H1 (cell line): Measurements from ENCODE around the gene COL21A1. TPM values are rescaled to one million over a fixed set of nuclear protein-coding genes. Genes with fewer than 3 reads are reported as not detected.

Experiments
- CTCF ChIA-PET: fragments of 300-600 bp; sonication (Branson Sonifier 250); formaldehyde crosslinking; loops from one replicate; lab custom pipeline; 2021; ENCODE audit not compliant: partially characterized antibody; lab: Charles Lee
- POLR2A ChIA-PET: fragments of 300-600 bp; sonication (Branson Sonifier 250); formaldehyde crosslinking; loops from one replicate; lab custom pipeline; 2021; ENCODE audit warnings: inconsistent platforms; ENCODE audit not compliant: partially characterized antibody; lab: Charles Lee
- DNase-seq, 2 experiments: peaks; one replicate each; pipeline versions ENCODE4 v3.0.0 to v3.0.0-alpha.2; 2010 to 2022; ENCODE audit warnings: low spot score in 2 of 2, low read depth in 1 of 2, mixed read lengths in 1 of 2
- FAIRE-seq: peaks from 2 replicates; lab custom pipeline; 2011; peaks lifted over from hg19 to GRCh38; lab: Jason Lieb, UNC
- H2AFZ ChIP-seq: 2 replicates; pipeline ENCODE4 v1.8.1; 2012; ENCODE audit warnings: low read length, inconsistent platforms
- H2AK5ac ChIP-seq: 2 replicates; pipeline ENCODE4 v1.6.1; 2013; ENCODE audit warnings: low read depth, low read length
- H2BK120ac ChIP-seq: replicated peaks from 2 replicates; pipeline ENCODE3; 2013; ENCODE audit warnings: low read depth, low read length, inconsistent platforms
- H2BK12ac ChIP-seq: 2 replicates; pipeline ENCODE4 v1.6.1; 2013; ENCODE audit warnings: low read depth, low read length
- H2BK15ac ChIP-seq: 2 replicates; pipeline ENCODE4 v1.6.1; 2013; ENCODE audit warnings: low read length
- H2BK20ac ChIP-seq: 2 replicates; pipeline ENCODE4 v1.6.1; 2013; ENCODE audit warnings: low read length
- H2BK5ac ChIP-seq: 2 replicates; pipeline ENCODE4 v1.6.1; 2013; ENCODE audit warnings: low read depth, low read length
- H3K14ac ChIP-seq: 2 replicates; pipeline ENCODE4 v1.6.1; 2013; ENCODE audit warnings: inconsistent platforms; ENCODE audit not compliant: insufficient read length
- H3K18ac ChIP-seq: 2 replicates; pipeline ENCODE4 v1.6.1; 2013; ENCODE audit warnings: low read length; ENCODE audit errors: extremely low read depth
- H3K23ac ChIP-seq: 2 replicates; pipeline ENCODE4 v1.6.1; 2013; ENCODE audit warnings: inconsistent platforms; ENCODE audit not compliant: insufficient read length
- H3K23me2 ChIP-seq: 2 replicates; pipeline ENCODE4 v1.6.1; 2013; ENCODE audit warnings: low read depth, low read length
- H3K27ac ChIP-seq: 2 replicates; pipeline ENCODE4 v1.6.1; 2011; ENCODE audit warnings: low read depth, low read length, inconsistent platforms
- H3K27me3 ChIP-seq, 4 experiments: replicated peaks in 1 of 4; 1 replicate in 1 of 4; 2 replicates in 3 of 4; pipeline versions ENCODE4 v1.6.1 to v1.8.1; 2011 to 2013; ENCODE audit warnings: low read length in 3 of 4, mild to moderate bottlenecking in 3 of 4, inconsistent platforms in 2 of 4, mixed read lengths in 2 of 4, moderate library complexity in 1 of 4; ENCODE audit not compliant: control insufficient read depth in 3 of 4, insufficient read depth in 3 of 4; ENCODE audit errors: extremely low read depth in 1 of 4
- H3K36me3 ChIP-seq, 4 experiments: 2 replicates each; pipeline versions ENCODE4 v1.6.1 to v1.8.1; 2011 to 2013; ENCODE audit warnings: mild to moderate bottlenecking in 4 of 4, low read length in 3 of 4, moderate library complexity in 2 of 4, control low read depth in 1 of 4, inconsistent platforms in 1 of 4; ENCODE audit not compliant: insufficient read depth in 4 of 4, control insufficient read depth in 2 of 4
- H3K4ac ChIP-seq: replicated peaks from 2 replicates; pipeline ENCODE3; 2013; ENCODE audit warnings: low read length, low read depth, mixed read lengths, inconsistent platforms; ENCODE audit not compliant: insufficient read length
- H3K4me1 ChIP-seq, 4 experiments: replicated peaks in 1 of 4; 1 replicate in 1 of 4; 2 replicates in 3 of 4; pipeline versions ENCODE4 v1.6.1 to v1.8.1; 2011 to 2013; ENCODE audit warnings: low read length in 3 of 4, inconsistent platforms in 2 of 4, mixed read lengths in 1 of 4; ENCODE audit not compliant: insufficient read depth in 4 of 4, control insufficient read depth in 3 of 4
- H3K4me2 ChIP-seq, 2 experiments: 2 replicates each; pipeline versions ENCODE4 v1.6.1 to v1.8.1; 2011 to 2013; ENCODE audit warnings: low read depth in 2 of 2, low read length in 2 of 2, control low read depth in 1 of 2, inconsistent platforms in 1 of 2, mild to moderate bottlenecking in 1 of 2; ENCODE audit not compliant: insufficient read depth in 1 of 2
- H3K4me3 ChIP-seq, 4 experiments: fragments of 200-600, 300-600 bp in 1 of 4; sonication (generic), shearing (Covaris generic), sonication (Bioruptor Twin) in 1 of 4; 2 replicates each; pipeline versions ENCODE4 v1.5.1 to v1.8.1; 2011 to 2016; ENCODE audit warnings: low read length in 4 of 4, low read depth in 3 of 4, control low read depth in 2 of 4, inconsistent platforms in 2 of 4, mild to moderate bottlenecking in 2 of 4, mixed read lengths in 1 of 4, moderate library complexity in 1 of 4; ENCODE audit not compliant: insufficient read depth in 2 of 4; ENCODE audit errors: extremely low read depth in 1 of 4
- H3K56ac ChIP-seq: replicated peaks from 2 replicates; pipeline ENCODE3; 2013; ENCODE audit warnings: low read depth, mild to moderate bottlenecking, mixed read lengths, low read length, inconsistent platforms; ENCODE audit not compliant: insufficient read length
- H3K79me1 ChIP-seq: 2 replicates; pipeline ENCODE4 v1.6.1; 2013; ENCODE audit warnings: low read depth, low read length, control low read depth
- H3K79me2 ChIP-seq, 2 experiments: 2 replicates each; pipeline versions ENCODE4 v1.6.1 to v1.8.1; 2012 to 2013; ENCODE audit warnings: low read length in 2 of 2, mild to moderate bottlenecking in 2 of 2, inconsistent platforms in 1 of 2; ENCODE audit not compliant: insufficient read depth in 2 of 2, control insufficient read depth in 1 of 2
- H3K9ac ChIP-seq, 4 experiments: replicated peaks in 1 of 4; 1 replicate in 1 of 4; 2 replicates in 3 of 4; pipeline versions ENCODE4 v1.6.1 to v1.8.1; 2011 to 2013; ENCODE audit warnings: low read depth in 3 of 4, low read length in 3 of 4, control low read depth in 2 of 4, mild to moderate bottlenecking in 2 of 4, moderate library complexity in 2 of 4, inconsistent platforms in 1 of 4; ENCODE audit errors: extremely low read depth in 1 of 4
- H3K9me3 ChIP-seq, 2 experiments: 2 replicates each; pipeline versions ENCODE4 v1.6.1 to v1.8.1; 2012 to 2013; ENCODE audit warnings: mild to moderate bottlenecking in 2 of 2, moderate library complexity in 2 of 2, control low read depth in 1 of 2, inconsistent platforms in 1 of 2, low read depth in 1 of 2, low read length in 1 of 2, mixed read lengths in 1 of 2; ENCODE audit not compliant: insufficient read depth in 2 of 2
- H4K20me1 ChIP-seq, 2 experiments: replicated peaks in 1 of 2; 2 replicates each; pipeline versions ENCODE3 to v1.8.1; 2011 to 2013; ENCODE audit warnings: inconsistent platforms in 2 of 2, low read length in 2 of 2, mild to moderate bottlenecking in 1 of 2; ENCODE audit not compliant: insufficient read depth in 2 of 2, control insufficient read depth in 1 of 2
- H4K5ac ChIP-seq: 2 replicates; pipeline ENCODE4 v1.6.1; 2013; ENCODE audit warnings: low read length, low read depth, mixed read lengths, inconsistent platforms; ENCODE audit not compliant: insufficient read length
- H4K8ac ChIP-seq: 2 replicates; pipeline ENCODE4 v1.8.0; 2013; ENCODE audit warnings: mild to moderate bottlenecking, moderate library complexity, low read length, inconsistent platforms; ENCODE audit not compliant: insufficient read depth; ENCODE audit errors: extremely low read depth
- H4K91ac ChIP-seq: replicated peaks from 2 replicates; pipeline ENCODE3; 2013; ENCODE audit warnings: low read length, mixed read lengths, inconsistent platforms; ENCODE audit not compliant: insufficient read length
- KDM5A ChIP-seq: fragments of 200-600 bp; IDR thresholded peaks from 2 replicates; pipeline ENCODE4 v1.7.1; 2012; ENCODE audit warnings: mild to moderate bottlenecking, low read length, inconsistent platforms, mixed read lengths
- WGBS, 2 experiments: shearing (Covaris generic) in 1 of 2; methylation state at CpG; one replicate each; pipeline versions ENCODE4 v1.1.6 to v1.1.7; 2013 to 2015; ENCODE audit warnings: low lambda C conversion rate in 2 of 2, mixed read lengths in 2 of 2, inconsistent platforms in 1 of 2, low coverage in 1 of 2, missing lambda C conversion rate in 1 of 2; ENCODE audit not compliant: insufficient replicate concordance in 2 of 2, insufficient coverage in 1 of 2, insufficient read length in 1 of 2; ENCODE audit errors: extremely low coverage in 1 of 2, missing lambda C conversion rate in 1 of 2; 5-methylcytosine and 5-hydroxymethylcytosine counted together
- polyA plus RNA-seq, 7 experiments: library from polyadenylated mRNA; depleted of rRNA in 3 of 7; stranded (reverse) in 5 of 7; unstranded in 2 of 7; fragments of >200 nt in 5 of 7; fragments of 200-250 nt in 2 of 7; gene quantifications; 1 replicate in 5 of 7; 2 replicates in 1 of 7; 4 replicates in 1 of 7; pipeline versions ENCODE4 v1.2.1 to v1.2.3, GENCODE V29; 2011 to 2013; ENCODE audit warnings: missing spikeins in 2 of 7, mixed read lengths in 2 of 7
- total RNA-seq: library from RNA; stranded (reverse); fragmentation: NEBNext Ultra II Directional; extraction: Animal tissue kit (Norgen Biotek cat#: 25700); gene quantifications from 2 replicates; pipeline ENCODE4 v1.2.1, GENCODE V29; 2021

COL21A1 gene
- total and polyA plus RNA-seq, 2 of the 8 experiments (the other 6 are each of a cell fraction or from before 2014, with no cell fraction given), result 1.6 to 3.4 TPM

DNA sequence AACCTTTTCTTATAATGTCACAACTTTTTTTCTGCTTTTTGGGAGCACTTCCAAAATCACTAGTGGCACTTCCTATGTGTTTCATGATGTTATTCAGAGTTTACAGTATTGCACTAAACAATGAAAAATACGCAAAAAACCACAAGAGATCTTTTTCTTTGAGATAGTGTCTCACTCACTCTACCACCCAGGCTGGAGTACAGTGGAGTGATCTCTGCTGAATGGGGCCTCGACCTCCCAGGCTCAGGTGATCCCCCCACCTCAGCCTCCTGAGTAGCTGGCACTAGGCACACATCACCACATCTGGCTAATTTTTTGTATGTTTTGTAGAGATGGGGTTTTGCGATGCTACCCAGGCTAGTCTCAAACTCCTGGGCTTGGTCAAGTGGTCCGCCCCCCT, 158.7 kb downstream of the COL21A1 start:
- Histone ChIP-seq H4K5ac (no peak overlapping the region), H4K91ac (no peak overlapping the region), H3K4me1 (peaks cover 0 to 4% (median 0%) of the 10 kb centered on the region in 4 experiments; a peak in 2 of 7 replicates), H3K23me2 (no peaks in the 10 kb centered on the region), H3K9me3 (peaks cover 2 to 3% of the 10 kb centered on the region in 2 experiments; a peak in 2 of 4 replicates), H3K27ac (no peak overlapping the region), H2AK5ac (no peak overlapping the region), H3K27me3 (no peaks in the 10 kb centered on the region), H2BK12ac (no peak overlapping the region), H2AFZ (no peak overlapping the region), H2BK120ac (no peak overlapping the region), H3K36me3 (no peaks in the 10 kb centered on the region), H3K9ac (no peak overlapping the region), H3K56ac (no peak overlapping the region), H3K14ac (no peak overlapping the region), H2BK5ac (no peak overlapping the region), H3K18ac (no peak overlapping the region), H3K4me3 (no peak overlapping the region), H2BK20ac (no peak overlapping the region), H3K4ac (no peak overlapping the region), H3K23ac (no peak overlapping the region), H3K79me2 (no peaks in the 10 kb centered on the region), H3K4me2 (no peak overlapping the region), H2BK15ac (no peak overlapping the region), H3K79me1 (no peaks in the 10 kb centered on the region), H4K8ac (no peak overlapping the region), H4K20me1 (no peaks in the 10 kb centered on the region)
- 92% methylated on average over 4 of the region's 4 CpGs; no CpG with 5 or more reads in 1 of the 2 experiments for whole genome bisulfite sequencing, 2 experiments
- DNase-seq (no peak), FAIRE-seq (no peak)
- no peak for TF ChIP-seq KDM5A
- ChIA-PET POLR2A (no interaction called here), CTCF (no interaction called here)
